Measurements from ENCODE around the gene USP15.
A peak's percentile ranks its signal among the peaks of the same experiment; 100 is the strongest.

The USP15 gene

DNA sequence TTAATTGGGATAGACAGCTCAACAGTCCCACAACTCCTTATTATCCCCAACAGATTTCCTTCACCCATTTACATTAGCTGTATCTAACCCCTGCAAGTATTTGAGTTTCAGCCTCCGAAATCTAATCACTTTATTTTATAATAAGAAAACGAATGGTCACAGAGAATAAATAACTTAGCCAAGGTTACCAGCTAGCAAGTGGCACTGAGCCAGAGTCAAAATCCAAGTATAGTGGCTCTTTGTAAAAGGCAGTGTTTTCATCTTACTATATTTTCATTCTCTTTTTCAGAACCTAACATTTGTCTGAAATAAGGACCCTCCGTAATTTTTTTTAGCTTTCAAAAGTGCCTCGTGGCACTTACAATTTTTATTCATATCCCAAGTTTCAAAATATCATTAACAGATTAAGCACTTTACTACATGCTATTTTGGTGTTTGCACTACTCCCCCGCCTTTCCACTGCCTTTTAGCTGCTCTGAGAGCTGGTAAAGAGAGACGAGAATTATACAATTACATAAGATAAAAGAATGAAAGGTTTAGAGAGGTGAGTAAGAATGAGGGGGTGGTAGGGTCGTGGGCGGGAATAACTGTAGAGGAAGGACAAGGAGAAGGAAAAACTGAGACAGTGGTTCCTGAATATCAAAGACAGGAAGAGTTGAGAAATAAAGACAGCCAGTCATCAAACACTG, 3.7 kb upstream of the USP15 start:
- peak in 7 of 56 donors; percentile 1 to 13 (median 9) for DNase-seq

DNA sequence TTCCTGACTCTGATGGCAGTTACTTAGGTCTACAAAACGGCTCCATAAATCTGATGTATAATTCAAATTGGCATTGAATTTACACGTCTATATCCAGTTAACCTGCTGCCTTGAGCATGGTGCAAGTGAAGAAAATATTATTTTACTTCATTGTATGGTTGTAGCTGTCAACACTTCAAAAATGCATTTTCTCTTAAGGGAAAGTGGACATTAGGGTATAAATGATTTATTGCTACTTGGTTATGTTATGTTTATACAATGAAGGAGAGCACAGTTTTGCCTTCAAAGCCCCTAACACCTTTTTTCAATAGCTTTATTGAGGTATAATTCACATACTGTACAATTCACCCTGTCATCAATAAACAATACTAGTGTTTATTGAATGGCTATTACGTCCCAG, 2.0 kb upstream of the USP15 start:
- no peak for DNase-seq

DNA sequence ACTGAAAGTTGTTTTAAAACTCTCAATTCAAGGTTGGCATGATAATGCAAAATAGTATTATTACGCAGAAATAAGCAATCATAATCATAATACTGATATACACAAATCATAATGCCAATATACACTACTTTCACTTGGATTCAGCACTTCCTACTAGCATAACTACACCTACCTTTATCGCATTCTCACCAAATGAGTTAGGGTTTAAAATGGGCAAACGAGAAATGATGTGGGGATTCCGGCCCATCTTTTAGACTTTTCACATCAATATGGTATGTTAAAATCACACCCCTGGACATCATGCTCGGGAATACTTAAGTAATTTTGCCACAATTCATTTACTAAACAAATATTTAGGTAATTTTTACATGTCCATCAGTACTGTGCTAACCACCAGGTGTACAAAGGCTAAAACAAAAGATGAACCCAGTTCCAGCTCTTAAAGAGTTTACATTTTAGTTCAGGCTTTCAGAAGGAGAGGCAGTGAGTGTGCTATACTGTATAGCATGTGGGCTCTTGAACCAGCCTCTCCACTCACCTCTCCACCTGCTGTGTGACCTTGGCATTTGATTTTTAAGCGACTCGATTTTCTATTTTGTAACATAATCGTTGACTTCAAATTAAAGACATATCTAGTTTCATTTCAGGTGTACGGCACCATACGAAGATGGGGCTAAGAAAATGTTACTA, 1.1 kb upstream of the USP15 start:
- no peak for DNase-seq

DNA sequence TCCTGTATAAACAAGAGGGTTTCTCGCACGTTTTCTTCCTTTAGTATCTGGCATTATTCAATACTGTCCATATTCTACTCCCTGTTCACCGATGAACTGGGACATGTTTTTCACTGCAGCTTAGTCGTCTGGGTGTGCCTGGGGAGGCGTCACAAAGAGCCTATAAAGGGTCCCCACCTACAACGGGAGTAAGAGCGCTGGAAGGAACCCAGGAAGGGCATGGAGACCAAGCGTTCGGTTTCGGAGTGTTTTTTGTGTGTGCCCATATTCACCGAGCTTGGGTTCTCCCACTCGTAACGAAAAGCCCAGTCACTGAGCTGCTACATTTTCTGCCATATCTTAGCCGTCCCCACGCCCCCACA, 592 bp upstream of the USP15 start:
- DNase-seq, result peak in 1 of 56 donors; percentile 33

DNA sequence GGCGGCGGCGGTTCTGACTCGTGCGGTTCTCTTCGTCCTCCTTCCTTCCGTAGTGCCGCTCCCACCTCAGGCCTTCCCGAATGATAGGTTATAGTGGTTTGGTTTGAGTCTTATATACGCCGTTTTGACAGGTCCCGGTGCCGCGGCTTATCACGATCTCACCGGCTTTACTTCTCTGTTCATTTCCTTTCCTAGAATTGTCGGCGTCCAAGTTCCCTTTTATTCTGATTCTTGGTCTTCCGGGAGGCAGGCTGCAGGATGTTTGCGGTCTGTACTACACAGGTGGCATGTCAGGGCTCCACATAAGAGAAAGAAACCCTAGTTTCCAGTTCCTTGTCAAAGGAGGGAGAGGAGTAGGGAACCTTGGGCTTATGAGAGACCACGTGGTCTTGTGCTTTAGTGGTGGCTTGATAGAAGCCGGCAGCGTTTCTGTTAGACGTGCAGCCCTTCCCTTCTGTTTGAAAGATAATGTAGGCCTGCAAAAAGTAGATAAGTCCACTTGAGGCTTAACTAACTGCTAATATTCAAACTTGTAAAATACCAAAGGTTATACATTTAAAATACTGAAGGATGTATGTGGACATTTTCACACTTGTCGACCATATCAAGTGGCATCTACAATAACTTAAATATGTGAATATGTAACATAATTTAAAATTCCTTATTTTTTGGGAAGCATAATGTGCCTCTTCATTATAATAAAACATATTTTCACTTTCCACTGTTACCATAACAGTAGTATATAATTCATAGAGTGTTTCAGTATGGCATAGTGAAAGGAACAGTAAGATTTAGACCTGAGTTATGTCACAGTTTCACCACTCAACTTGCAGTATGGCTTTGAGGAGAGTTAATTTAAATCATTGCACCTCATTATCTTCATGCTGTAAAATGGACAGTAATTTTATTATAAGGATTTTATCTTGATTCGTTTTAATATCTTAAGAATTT, 804 bp downstream of the USP15 start:
- peak in 30 of 56 donors; percentile 3 to 62 (median 30) for DNase-seq

DNA sequence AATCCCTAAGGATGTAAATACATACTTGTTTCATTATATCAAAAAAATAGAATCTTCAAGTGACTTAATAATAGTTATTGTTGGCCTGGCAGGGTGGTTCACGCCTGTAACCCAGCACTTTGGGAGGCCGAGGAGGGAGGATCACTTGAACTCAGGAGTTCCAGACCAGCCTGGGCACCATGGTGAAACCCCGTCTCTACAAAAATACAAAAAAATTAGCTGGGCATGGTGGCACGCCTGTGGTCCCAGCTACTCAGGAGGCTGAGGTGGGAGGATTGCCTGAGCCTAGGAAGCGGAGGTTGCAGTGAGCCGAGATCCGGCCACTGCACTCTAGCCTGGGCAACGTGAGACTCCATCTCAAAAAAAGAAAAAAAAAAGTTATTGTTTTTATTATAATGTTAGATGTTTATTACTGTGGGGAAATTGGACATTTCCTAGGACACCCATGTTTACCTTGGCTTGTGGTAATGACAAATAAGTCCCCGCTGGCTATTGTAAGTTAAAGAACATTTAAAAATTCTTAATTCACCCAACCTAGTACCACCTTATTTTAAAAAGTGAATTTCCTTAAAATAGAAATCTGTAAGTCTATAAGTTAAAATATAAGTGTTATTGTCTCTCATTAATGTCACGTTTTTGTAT, 1.8 kb downstream of the USP15 start:
- DNase-seq, result no peak

DNA sequence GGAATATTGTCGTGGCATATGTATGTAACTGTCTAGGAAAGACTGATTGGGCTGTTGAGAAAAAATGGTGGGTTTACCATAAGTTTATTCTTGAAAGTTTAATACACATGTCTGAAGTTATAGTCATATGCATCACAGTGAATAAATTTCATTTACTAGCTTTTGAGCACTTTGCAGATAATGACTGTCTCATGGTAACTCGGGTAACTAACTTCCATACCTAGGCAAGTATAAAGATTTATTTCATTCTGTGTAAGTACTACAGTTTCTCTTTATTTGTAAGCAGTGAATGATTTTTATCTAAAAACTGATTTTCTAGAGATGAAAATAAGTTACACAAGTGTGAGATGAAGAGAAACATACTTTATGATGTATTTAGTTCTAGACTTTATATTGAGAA, 3.0 kb downstream of the USP15 start:
- DNase-seq, result no peak

DNA sequence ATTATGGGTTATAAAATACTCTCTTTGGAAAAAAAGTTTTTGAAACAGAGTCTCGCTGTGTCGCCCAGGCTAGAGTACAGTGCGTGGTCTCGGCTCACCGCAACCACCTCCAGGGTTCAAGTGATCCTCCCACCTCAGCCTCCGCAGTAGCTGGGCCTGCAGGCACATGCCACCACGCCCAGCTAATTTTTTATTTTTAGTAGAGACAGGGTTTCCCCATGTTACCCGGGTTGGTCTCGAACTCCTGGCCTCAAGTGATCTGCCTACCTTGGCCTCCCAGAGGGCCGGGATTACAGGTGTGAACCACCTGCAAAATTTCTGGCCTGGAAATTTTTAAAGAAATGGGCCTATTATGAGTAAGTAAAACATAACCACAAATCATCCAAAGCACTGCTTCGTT, 3.8 kb downstream of the USP15 start:
- DNase-seq, result no peak

DNA sequence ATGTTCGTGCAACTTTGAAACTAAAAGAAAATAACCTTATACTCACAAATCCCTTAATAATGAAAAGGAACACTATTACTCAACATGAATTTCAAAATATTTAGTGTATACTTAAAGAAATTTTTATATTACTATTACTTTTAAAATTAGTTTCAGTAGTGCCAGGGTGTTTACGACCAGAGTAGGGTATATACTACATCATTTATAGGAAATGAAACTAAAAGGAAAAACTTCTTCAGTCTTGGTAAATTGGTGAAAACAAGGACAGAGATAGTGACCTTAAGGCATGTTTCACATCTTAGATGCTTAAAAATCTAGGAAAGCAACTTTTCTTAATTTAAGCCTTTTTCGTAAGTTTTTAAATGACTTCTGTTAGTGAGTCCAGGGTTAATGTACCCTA, 4.5 kb downstream of the USP15 start:
- DNase-seq, result no peak

DNA sequence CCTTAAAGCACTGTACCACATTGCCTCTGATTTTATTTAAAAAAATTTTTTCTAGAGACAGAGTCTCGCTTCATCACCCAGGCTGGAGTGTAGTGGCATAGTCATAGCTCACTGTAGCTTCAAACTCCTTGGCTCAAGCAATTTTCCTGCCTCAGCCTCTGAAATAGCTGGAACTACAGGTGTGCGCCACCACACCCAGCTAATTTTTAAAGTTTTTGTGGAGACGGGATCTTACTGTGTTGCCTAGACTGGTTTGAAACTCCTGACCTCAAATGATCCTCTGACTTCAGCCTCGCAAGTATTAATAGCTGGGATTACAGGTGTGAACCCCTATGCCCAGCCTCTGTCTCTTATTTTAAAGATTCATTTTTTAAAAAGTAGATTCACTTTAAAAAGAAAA, 5.3 kb downstream of the USP15 start:
- no peak for DNase-seq

DNA sequence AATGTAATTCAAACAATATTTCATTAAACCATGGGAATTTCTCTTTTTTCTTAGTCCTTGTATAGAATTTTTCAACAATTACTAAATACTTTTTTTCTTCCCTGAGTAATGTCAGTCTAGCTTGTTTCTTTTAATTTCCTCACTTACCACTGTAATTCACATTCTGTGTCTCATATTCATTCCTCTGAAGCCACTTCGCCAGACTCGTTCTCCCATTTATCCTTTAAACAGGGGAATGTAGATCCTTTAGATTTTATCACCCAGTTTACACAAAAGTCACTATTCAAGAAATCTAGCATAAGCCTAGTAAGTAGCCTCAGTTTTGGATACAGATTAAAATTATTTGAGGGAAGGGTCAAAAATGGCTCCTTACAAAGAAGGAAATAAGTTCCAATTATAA, 6.8 kb downstream of the USP15 start:
- DNase-seq, result no peak

DNA sequence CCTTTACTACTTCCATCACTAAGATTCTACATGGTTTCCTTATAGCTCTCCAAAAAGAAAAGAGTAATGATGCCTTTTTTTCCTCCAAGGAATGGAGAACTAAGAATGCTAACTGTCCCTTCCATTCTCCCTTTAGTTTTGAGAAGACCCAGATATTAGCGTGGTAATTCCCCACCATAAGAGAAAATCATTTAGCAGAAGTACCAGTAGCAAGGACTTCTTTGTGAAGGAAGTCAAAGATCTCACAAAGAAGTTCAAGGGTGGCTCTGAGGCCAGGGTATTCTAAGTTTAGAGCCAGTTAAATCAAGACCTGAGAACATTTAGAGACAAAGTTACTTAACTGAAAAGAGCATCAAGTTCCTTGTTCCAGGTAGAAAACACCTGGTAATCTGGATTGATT, 7.3 kb downstream of the USP15 start:
- DNase-seq, result no peak

DNA sequence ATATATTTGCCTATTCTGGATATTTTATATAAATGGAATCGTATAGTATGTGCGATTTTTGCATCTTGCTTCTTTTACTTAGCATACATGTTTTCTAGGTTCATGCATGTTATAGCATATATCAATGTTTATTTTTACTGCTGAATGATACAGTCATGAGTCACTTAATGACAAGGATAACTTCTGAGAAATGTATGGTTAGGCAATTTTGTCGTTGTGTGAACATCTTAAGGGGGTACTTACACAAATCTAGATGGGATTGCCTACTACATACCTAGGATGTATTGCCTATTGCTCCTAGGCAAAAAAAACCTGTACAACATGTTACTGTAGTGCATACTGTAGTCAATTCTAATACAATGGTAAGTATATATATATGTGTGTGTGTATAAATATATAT, 8.8 kb downstream of the USP15 start:
- no peak for DNase-seq

DNA sequence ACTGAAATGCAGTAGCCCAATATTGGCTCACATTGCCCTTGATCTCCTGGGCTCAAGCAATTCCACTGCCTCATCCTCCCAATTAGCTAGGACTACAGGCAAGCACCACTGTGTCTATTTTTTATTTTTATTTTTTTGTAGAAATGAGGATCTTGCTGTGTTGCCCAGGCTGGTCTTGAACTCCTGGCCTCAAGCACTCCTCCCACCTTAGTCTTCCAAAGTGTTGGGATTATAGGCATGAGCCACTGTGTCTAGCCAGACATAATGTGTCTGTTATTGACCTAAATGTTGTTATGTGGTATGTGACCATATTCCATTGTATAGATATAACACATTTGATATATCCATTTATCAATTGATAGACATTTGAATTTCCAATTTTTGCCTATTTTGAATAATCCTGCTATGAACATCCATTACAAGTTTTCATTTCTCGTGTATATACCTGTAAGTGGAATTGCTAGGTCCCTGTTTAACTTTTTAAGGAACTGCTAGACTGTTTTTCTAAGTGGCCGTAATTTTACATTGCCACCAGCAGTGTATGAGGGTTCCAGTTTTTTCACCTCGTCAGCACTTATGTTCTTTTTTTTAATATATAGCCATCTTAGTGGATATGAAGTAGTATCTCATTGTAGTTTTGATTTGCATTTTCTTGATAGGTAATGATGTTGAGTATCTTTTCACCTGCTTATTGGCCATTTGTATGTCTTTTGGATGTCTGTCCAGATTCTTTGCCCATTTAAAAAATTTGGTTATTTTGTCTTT, 9.4 kb downstream of the USP15 start:
- DNase-seq, result no peak

DNA sequence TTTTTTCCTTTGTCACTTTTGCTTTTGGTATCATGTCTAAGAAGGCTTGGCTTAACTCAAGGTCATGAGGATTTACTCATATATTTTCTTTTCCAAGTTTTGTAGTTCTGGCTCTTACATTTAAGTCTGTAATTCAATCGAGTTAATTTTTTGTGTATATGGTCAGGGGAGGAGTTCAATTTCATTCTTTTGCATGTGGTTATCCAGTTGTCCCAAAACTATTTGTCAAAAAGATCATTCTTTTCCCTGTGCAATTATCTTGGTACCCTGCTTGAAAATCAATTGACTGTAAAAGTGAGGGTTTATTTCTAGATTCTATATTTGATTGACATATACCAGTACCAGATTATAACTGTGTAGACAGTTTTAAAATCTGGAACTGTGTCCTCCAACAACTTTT, 10.2 kb downstream of the USP15 start:
- DNase-seq, result no peak

DNA sequence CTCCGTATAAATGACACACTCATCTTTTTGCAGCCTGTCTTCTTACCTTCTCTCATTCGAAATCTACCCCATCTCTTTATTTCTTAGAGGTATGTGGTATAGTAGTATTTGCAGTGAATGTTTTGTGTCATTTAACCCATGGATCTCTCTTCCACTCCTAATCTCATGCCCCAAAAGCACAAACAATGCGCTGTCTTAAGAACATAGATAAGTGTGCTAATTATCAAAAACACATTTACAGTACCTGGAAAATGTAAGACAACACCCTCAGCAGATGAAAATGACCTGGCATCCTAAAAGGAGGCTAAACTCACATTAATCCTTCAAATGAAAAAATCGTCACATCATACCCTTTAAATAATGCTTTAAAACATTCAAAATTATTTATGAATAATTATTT, 10.7 kb downstream of the USP15 start:
- no peak for DNase-seq

DNA sequence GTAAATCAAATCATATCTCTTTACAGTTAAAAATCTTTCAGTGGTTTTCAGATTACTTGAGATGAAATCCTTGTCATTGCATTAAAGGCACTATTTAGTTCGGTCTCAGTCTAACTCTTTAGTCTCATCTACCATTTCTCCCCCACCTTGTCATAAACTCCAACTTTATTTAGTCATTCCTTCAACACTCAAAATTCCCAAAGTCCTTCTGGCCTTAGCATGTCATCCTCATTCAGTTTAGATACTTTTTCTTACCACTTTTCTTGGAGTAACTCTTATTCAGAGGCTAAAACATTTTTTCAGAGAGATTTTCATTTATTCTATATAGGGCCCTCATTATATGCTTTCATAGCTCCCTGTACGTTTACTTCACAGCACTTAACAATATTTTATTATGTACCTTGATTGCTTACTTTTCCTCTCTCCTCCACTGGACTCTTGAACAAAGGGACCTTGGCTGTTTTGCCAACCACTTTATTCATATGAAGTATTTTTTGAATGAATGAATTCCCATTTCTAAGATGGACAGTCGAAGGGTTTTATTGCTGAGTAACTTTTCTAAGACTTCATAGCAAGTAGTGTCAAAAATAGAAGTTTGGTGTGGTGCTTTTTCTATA, 12.8 kb downstream of the USP15 start:
- DNase-seq, result no peak

DNA sequence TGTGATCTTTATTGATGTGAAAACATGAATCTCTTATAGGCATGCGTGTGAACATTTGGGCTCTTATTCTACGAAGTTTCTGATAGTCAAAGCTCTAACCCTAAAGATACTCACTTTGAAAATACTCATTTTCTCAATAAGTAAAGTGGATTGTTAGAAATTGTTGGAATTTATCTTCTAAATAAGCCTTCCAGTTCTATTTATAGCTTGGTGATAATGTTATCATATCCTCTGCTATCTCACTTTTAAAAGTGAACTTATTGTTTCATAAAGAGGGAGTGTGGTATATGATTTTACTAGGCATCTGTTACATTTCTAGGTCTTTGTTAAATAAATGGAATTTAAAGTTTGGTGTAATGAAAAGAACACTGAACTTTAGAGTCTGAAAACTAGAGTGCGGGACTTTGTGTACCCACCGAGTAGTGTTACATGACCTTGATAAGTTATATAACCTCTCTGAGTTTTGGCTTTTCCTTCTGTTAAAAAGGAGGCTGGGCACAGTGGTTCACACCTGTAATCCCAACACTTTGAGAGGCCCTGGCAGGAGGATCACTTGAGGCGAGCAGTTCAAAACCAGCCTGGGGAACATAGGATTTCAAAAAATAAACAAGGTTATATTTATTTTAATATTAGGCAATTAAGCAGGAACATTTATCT, 13.6 kb downstream of the USP15 start:
- no peak for DNase-seq

DNA sequence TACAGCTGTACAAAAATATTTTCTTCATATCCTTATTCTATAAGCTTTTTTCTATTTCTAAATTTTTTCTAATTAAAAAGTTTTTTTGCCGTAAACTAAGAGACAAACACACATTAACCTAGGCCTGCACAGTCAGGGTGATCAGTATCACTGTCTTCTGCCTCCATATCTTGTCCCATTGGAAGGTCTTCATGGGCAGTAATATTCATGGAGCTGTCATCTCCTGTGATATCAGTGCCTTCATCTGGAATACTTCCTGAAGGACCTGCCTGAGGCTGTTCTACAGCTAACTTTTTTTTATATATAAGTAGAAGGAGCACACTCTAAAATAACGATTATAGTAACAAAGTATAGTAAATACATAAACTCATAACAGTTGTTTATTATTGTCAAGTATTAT, 17.8 kb downstream of the USP15 start:
- no peak for DNase-seq

DNA sequence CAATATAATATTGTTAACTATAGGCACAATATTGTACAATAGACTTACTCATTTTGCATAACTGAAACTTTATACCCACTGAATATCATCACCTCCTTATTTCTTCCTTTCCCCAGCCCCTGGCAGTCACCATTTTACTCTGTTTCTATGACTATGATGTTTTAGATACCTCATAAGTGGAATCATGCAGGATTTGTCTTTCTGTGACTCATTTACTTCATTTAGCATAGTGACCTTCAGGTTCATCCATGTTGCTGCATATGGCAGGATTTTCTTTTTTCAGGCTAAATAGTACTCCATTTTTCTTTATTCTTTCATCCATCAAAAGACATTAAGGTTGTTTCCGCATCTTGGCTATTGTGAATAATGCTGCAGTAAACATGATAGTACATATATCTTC, 18.9 kb downstream of the USP15 start:
- no peak for DNase-seq

Measured in amygdala (tissue), 56 donors.